Loucy (cell line): ENCODE results near the gene PEX3.

Experiments
- EZH2phosphoT487 ChIP-seq: fragments of 200-600 bp; IDR thresholded peaks from 2 replicates; pipeline ENCODE4 v1.6.1; 2018; ENCODE audit warnings: antibody characterized with exemption, mild to moderate bottlenecking, moderate library complexity, borderline replicate concordance
- TF ChIP-seq, protein P1 (sequence below): fragments of 200-600 bp; sonication (generic); conservative IDR thresholded peaks from 2 replicates; pipeline ENCODE4 v1.5.1; 2014; ENCODE audit warnings: mild to moderate bottlenecking, antibody characterized with exemption, low read length

DNA sequence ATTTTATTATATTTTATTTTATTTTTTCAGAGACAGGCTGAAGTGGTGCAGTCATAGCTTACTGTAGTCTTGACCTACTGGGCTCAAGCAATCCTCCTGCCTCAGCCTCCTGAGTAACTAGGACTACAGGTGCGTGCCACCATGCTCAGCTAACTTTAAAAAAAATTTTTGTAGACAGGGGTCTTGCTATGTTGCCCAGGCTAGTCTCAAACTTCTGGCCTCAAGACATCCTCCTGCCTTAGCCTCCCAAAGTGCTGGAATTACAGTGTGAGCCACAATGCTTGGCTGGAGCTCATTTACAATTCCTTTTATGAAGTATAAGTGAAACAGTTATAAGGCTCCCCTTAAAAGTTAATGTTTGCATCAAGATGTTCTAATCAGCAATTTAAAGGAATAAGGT lies 46.4 kb downstream of the PEX3 start:
- TF ChIP-seq, protein P1, sequence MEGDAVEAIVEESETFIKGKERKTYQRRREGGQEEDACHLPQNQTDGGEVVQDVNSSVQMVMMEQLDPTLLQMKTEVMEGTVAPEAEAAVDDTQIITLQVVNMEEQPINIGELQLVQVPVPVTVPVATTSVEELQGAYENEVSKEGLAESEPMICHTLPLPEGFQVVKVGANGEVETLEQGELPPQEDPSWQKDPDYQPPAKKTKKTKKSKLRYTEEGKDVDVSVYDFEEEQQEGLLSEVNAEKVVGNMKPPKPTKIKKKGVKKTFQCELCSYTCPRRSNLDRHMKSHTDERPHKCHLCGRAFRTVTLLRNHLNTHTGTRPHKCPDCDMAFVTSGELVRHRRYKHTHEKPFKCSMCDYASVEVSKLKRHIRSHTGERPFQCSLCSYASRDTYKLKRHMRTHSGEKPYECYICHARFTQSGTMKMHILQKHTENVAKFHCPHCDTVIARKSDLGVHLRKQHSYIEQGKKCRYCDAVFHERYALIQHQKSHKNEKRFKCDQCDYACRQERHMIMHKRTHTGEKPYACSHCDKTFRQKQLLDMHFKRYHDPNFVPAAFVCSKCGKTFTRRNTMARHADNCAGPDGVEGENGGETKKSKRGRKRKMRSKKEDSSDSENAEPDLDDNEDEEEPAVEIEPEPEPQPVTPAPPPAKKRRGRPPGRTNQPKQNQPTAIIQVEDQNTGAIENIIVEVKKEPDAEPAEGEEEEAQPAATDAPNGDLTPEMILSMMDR, result no peak
- no peak for TF ChIP-seq EZH2phosphoT487
